GM12878 (cell line): ENCODE measurements around the gene IMMP2L. TPM values are rescaled to one million over a fixed set of nuclear protein-coding genes. Genes with fewer than 3 reads are reported as not detected.

ENCODE experiments used
- BCLAF1 ChIP-seq: fragments of 450-650 bp; IDR thresholded peaks from 2 replicates; pipeline ENCODE4 v1.6.1; 2017; ENCODE audit warnings: antibody characterized with exemption, mild to moderate bottlenecking, moderate library complexity
- BHLHE40 ChIP-seq, 2 experiments: fragments of 450-650 bp in 1 of 2; IDR thresholded peaks; 2 replicates each; pipeline ENCODE4 v1.6.1; 2011 to 2017; ENCODE audit warnings: low read depth in 2 of 2, borderline replicate concordance in 1 of 2, improper control_type of control experiment in 1 of 2, low read length in 1 of 2, mild to moderate bottlenecking in 1 of 2
- CEBPB ChIP-seq, 2 experiments: fragments of 150-350 bp in 1 of 2; IDR thresholded peaks; 2 replicates each; pipeline ENCODE4 v1.6.1; 2012 to 2014; ENCODE audit warnings: low read depth in 2 of 2, low read length in 2 of 2, borderline replicate concordance in 1 of 2, inconsistent platforms in 1 of 2
- EGR1 ChIP-seq, 2 experiments: IDR thresholded peaks; 1 replicate in 1 of 2; 2 replicates in 1 of 2; pipeline ENCODE4 v1.6.1; 2011 to 2012; ENCODE audit warnings: low read depth in 2 of 2, low read length in 2 of 2, borderline replicate concordance in 1 of 2, mild to moderate bottlenecking in 1 of 2, moderate library complexity in 1 of 2
- FOS ChIP-seq: IDR thresholded peaks from 3 replicates; pipeline ENCODE4 v1.6.1; 2011; ENCODE audit warnings: borderline replicate concordance; ENCODE audit not compliant: insufficient read length; ENCODE audit errors: extremely low read depth
- HDAC2 ChIP-seq: fragments of 200-600 bp; sonication (generic); IDR thresholded peaks from 2 replicates; pipeline ENCODE4 v1.6.1; 2017
- HSF1 ChIP-seq: fragments of 150-350 bp; IDR thresholded peaks from 2 replicates; pipeline ENCODE4 v1.6.1; 2014; ENCODE audit warnings: mild to moderate bottlenecking, low read depth, low read length
- IKZF1 ChIP-seq: fragments of 450-650 bp; conservative IDR thresholded peaks from 2 replicates; pipeline ENCODE4 v1.6.1; 2017; ENCODE audit warnings: antibody characterized with exemption, mild to moderate bottlenecking
- MXI1 ChIP-seq: fragments of 150-350 bp; IDR thresholded peaks from 2 replicates; pipeline ENCODE4 v1.6.1; 2011; ENCODE audit warnings: low read depth, mild to moderate bottlenecking, inconsistent platforms, low read length, improper control_type of control experiment
- NFIC ChIP-seq: IDR thresholded peaks from 2 replicates; pipeline ENCODE4 v1.6.1; 2012; ENCODE audit warnings: low read depth, mild to moderate bottlenecking, inconsistent platforms, low read length, moderate library complexity
- NR2F1 ChIP-seq: fragments of 450-650 bp; conservative IDR thresholded peaks from 2 replicates; pipeline ENCODE4 v1.6.1; 2017; ENCODE audit warnings: mild to moderate bottlenecking
- SMAD5 ChIP-seq: IDR thresholded peaks from 2 replicates; pipeline ENCODE4 v1.6.1; 2016; ENCODE audit warnings: antibody characterized with exemption, low read depth
- SMARCA5 ChIP-seq: fragments of 450-650 bp; IDR thresholded peaks from 2 replicates; pipeline ENCODE4 v1.6.1; 2017; ENCODE audit warnings: mild to moderate bottlenecking
- SREBF1 ChIP-seq: IDR thresholded peaks from 2 replicates; pipeline ENCODE4 v1.6.1; 2012; ENCODE audit warnings: mild to moderate bottlenecking, low read length
- SREBF2 ChIP-seq: IDR thresholded peaks from 2 replicates; pipeline ENCODE4 v1.6.1; 2012; ENCODE audit warnings: mild to moderate bottlenecking, low read length
- TBL1XR1 ChIP-seq: IDR thresholded peaks from 2 replicates; pipeline ENCODE4 v1.6.1; 2012; ENCODE audit warnings: low read depth, low read length, improper control_type of control experiment
- YY1 ChIP-seq: IDR thresholded peaks from 2 replicates; pipeline ENCODE4 v1.6.1; 2011; ENCODE audit warnings: low read depth, mild to moderate bottlenecking, low read length
- ZBTB33 ChIP-seq: fragments of 450-650 bp; IDR thresholded peaks from 2 replicates; pipeline ENCODE4 v1.6.1; 2017; ENCODE audit warnings: mild to moderate bottlenecking
- polyA plus RNA-seq, 11 experiments: library from polyadenylated mRNA; depleted of rRNA in 4 of 11; unstranded in 6 of 11; stranded (reverse) in 5 of 11; fragments of >200 nt; fragmentation: Nextera tagmentation in 4 of 11; fragmentation: Illumina TruSeq in 1 of 11; extraction: Ambion mirVana in 4 of 11; extraction: Trizol in 1 of 11; gene quantifications; 1 replicate in 1 of 11; 2 replicates in 10 of 11; pipeline versions ENCODE4 v1.2.1 to v1.2.3, GENCODE V29; 2011 to 2016; ENCODE audit warnings: inconsistent platforms in 2 of 11, missing spikeins in 2 of 11, low read depth in 1 of 11
- total RNA-seq, 4 experiments: library from RNA; depleted of rRNA in 3 of 4; stranded (reverse); fragments of >200 nt in 3 of 4; fragmentation: Illumina TruSeq in 1 of 4; extraction: Trizol in 1 of 4; gene quantifications; 2 replicates each; pipeline versions ENCODE4 v1.2.1 to v1.2.3, GENCODE V29; 2013 to 2021
- TF ChIP-seq, protein P1 (sequence below): fragments of 150-350 bp; IDR thresholded peaks from 2 replicates; pipeline ENCODE4 v1.6.1; 2016; ENCODE audit warnings: low read depth, low read length
- TF ChIP-seq, protein P2 (sequence below): fragments of 450-650 bp; IDR thresholded peaks from 2 replicates; pipeline ENCODE4 v1.6.1; 2017; ENCODE audit warnings: low read depth, mild to moderate bottlenecking, moderate library complexity

IMMP2L gene
- total and polyA plus RNA-seq, 10 of the 15 experiments (the other 5 are each of a cell fraction or from before 2014, with no cell fraction given) = 12.6 to 46.3 (median 19.6) TPM

DNA sequence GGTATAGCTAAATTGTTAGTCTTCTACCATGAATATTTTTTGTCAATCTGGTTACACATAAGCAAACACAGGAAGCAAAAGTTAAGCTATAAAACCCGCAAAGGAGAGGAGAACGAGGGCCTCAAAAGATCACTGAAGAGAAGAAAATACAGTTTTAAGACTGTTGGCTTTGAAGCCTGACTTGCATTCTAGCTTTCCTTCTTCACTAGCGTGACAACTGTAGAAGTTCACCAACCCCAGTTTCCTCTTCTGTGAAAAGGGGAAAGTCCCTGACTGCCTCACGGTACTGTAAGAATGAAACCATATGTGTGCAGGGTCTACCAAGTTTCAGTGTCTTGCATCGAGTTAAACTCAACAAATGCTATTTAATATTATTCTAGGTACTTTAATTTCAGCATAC lies 478.9 kb downstream of the IMMP2L start (continued):
- TF ChIP-seq CEBPB (IDR thresholded peaks at IDR 0.05; ENCODE audit: borderline replicate concordance in 1 of 2, low read depth in 2 of 2, low read length in 2 of 2) (no peak), ZBTB33 (no peak), BHLHE40 (IDR thresholded peaks at IDR 0.05; ENCODE audit: borderline replicate concordance in 1 of 2, low read depth in 2 of 2, low read length in 1 of 2) (peak; percentile 70 to 81; a peak in 3 of 4 replicates), SMAD5 (no peak), BCLAF1 (no peak), FOS (no peak), SREBF2 (no peak), NFIC (peak; percentile 97), SREBF1 (peak; percentile 58; the same call in 1 of the 2 replicates), NR2F1 (peak; percentile 81), TBL1XR1 (peak; percentile 58; the same call in 1 of the 2 replicates), YY1 (peak; percentile 44; the same call in 1 of the 2 replicates), IKZF1 (peak; percentile 72), MXI1 (no peak), SMARCA5 (peak; percentile 65; the same call in 1 of the 2 replicates), HSF1 (no peak), EGR1 (IDR thresholded peaks at IDR 0.05; ENCODE audit: borderline replicate concordance in 1 of 2, low read depth in 2 of 2, low read length in 2 of 2) (no peak; a peak in 1 of 3 replicates), HDAC2 (no peak)
- TF ChIP-seq, protein P1, sequence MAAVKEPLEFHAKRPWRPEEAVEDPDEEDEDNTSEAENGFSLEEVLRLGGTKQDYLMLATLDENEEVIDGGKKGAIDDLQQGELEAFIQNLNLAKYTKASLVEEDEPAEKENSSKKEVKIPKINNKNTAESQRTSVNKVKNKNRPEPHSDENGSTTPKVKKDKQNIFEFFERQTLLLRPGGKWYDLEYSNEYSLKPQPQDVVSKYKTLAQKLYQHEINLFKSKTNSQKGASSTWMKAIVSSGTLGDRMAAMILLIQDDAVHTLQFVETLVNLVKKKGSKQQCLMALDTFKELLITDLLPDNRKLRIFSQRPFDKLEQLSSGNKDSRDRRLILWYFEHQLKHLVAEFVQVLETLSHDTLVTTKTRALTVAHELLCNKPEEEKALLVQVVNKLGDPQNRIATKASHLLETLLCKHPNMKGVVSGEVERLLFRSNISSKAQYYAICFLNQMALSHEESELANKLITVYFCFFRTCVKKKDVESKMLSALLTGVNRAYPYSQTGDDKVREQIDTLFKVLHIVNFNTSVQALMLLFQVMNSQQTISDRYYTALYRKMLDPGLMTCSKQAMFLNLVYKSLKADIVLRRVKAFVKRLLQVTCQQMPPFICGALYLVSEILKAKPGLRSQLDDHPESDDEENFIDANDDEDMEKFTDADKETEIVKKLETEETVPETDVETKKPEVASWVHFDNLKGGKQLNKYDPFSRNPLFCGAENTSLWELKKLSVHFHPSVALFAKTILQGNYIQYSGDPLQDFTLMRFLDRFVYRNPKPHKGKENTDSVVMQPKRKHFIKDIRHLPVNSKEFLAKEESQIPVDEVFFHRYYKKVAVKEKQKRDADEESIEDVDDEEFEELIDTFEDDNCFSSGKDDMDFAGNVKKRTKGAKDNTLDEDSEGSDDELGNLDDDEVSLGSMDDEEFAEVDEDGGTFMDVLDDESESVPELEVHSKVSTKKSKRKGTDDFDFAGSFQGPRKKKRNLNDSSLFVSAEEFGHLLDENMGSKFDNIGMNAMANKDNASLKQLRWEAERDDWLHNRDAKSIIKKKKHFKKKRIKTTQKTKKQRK = no peak
- TF ChIP-seq, protein P2, sequence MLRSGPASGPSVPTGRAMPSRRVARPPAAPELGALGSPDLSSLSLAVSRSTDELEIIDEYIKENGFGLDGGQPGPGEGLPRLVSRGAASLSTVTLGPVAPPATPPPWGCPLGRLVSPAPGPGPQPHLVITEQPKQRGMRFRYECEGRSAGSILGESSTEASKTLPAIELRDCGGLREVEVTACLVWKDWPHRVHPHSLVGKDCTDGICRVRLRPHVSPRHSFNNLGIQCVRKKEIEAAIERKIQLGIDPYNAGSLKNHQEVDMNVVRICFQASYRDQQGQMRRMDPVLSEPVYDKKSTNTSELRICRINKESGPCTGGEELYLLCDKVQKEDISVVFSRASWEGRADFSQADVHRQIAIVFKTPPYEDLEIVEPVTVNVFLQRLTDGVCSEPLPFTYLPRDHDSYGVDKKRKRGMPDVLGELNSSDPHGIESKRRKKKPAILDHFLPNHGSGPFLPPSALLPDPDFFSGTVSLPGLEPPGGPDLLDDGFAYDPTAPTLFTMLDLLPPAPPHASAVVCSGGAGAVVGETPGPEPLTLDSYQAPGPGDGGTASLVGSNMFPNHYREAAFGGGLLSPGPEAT = peak; percentile 73; the same call in 1 of the 2 replicates
